Subcutaneous adipose tissue (tissue), 4 donors: Measurements from ENCODE around the gene UCP3. TPM values are rescaled to one million over a fixed set of nuclear protein-coding genes. Genes with fewer than 3 reads are reported as not detected.

Experiments
- total RNA-seq, 4 donors: library from RNA; depleted of rRNA; stranded (reverse); fragments of >200 nt; gene quantifications; one replicate each; pipeline ENCODE4 v1.1.0, GENCODE V29; 2016
- TF ChIP-seq, protein P1 (sequence below): fragments of 450-650 bp; IDR thresholded peaks from one replicate; pipeline ENCODE4 v1.5.1; 2016; ENCODE audit warnings: low read depth, mild to moderate bottlenecking, control low read depth, antibody characterized with exemption, moderate library complexity

Gene UCP3
- total RNA-seq, 4 donors from 2014 or later: 0.44 to 1.7 (median 0.78) TPM

- TF ChIP-seq, protein P1, sequence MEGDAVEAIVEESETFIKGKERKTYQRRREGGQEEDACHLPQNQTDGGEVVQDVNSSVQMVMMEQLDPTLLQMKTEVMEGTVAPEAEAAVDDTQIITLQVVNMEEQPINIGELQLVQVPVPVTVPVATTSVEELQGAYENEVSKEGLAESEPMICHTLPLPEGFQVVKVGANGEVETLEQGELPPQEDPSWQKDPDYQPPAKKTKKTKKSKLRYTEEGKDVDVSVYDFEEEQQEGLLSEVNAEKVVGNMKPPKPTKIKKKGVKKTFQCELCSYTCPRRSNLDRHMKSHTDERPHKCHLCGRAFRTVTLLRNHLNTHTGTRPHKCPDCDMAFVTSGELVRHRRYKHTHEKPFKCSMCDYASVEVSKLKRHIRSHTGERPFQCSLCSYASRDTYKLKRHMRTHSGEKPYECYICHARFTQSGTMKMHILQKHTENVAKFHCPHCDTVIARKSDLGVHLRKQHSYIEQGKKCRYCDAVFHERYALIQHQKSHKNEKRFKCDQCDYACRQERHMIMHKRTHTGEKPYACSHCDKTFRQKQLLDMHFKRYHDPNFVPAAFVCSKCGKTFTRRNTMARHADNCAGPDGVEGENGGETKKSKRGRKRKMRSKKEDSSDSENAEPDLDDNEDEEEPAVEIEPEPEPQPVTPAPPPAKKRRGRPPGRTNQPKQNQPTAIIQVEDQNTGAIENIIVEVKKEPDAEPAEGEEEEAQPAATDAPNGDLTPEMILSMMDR: no peak
Measured at GRCh38 chr11:73968356-73968966, 40.4 kb downstream of the UCP3 start.

- TF ChIP-seq, protein P1: no peak
Measured at GRCh38 chr11:73965764-73966121, 43.1 kb downstream of the UCP3 start.

DNA sequence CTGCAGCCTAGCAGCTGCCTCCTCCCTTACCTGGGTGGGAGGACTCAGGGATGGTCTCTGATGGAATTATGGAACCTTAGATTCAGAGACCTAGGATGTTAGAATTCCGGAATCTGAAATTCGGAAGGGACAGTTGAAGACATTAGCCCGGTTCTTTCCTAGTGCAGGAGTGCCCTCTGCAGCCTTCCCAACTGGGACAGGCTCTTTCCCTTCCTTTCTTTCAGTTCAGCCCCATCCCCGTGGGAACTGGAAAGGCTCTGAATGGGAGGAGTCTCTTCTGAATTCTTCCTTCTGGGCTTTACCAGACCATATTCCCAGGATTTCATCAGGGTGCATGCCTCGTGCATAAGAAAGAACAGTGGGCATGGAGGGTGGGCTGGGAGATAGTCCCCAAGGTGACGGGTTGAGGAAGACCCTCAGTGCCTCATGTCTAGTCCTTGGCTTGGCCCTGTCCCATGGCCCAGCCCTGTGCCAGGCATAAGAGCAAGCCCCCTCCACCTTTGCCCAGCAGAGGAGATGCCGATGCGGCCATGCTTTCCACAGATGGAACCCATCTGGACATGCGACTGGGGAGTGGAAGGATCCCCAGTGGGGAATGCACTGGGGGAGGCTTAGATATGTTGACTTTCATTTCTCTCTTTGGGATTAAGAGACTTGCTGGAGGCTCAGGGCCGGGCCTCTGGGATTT lies 43.7 kb downstream of the UCP3 start:
- TF ChIP-seq, protein P1: no peak

DNA sequence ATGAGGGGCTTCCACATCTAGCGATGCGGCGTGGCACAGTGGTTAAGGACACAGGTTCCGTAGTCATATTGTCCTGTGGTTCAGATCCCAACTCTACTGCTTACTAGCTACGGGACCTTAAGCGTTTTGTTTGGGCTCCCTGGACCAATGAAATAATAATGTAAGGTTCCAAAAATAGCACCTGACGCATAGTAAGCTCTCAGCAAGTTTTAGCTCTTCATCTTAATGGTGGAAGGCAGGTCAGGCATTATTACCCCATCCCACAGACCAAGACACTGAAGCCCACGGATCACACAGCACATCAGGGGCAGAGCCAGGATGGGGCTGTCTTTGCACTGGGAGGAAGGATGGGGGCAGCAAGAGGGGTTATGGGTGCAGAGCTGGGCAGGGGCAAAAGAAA lies 45.0 kb downstream of the UCP3 start:
- TF ChIP-seq, protein P1: no peak

GRCh38 chr11:73962101-73962705 lies 46.7 kb downstream of the UCP3 start:
- TF ChIP-seq, protein P1: no peak

GRCh38 chr11:73961321-73961720 lies 47.6 kb downstream of the UCP3 start:
- TF ChIP-seq, protein P1: no peak

GRCh38 chr11:73958521-73959141 lies 50.3 kb downstream of the UCP3 start:
- TF ChIP-seq, protein P1: no peak
